Pancreas (tissue), 10 donors: Measurements from ENCODE around the gene CCDC180. TPM values are rescaled to one million over a fixed set of nuclear protein-coding genes. Genes with fewer than 3 reads are reported as not detected.

Source experiments
- ATAC-seq, 4 donors: fragments of 200-7000 bp; cut with Tn5 transposase; one replicate each; pipeline versions ENCODE4 v1.8.0 to v1.9.1; 2020; ENCODE audit warnings: mild to moderate bottlenecking in 4 of 4, moderate library complexity in 4 of 4
- DNase-seq, 6 donors: peaks; one replicate each; pipeline ENCODE4 v3.0.0-alpha.2; 2020
- FAIRE-seq: peaks from 2 replicates; lab custom pipeline; 2012; peaks lifted over from hg19 to GRCh38; lab: Jason Lieb, UNC
- H3K27ac ChIP-seq, 4 donors: fragments of 200-600 bp; sonication (generic); 1 replicate in 3 of 4; 2 replicates in 1 of 4; pipeline versions ENCODE4 v1.5.0 to v1.8.0; 2020
- H3K27me3 ChIP-seq, 4 donors: fragments of 200-600 bp; one replicate each; pipeline ENCODE4 v1.8.0; 2021
- H3K36me3 ChIP-seq, 3 donors: fragments of 200-600 bp; sonication (generic) in 1 of 3; one replicate each; pipeline versions ENCODE4 v1.5.0 to v1.8.0; 2020 to 2021
- H3K4me1 ChIP-seq, 3 donors: fragments of 200-600 bp; one replicate each; pipeline ENCODE4 v1.8.0; 2021
- H3K4me3 ChIP-seq, 4 donors: fragments of 200-600 bp; sonication (generic) in 2 of 4; one replicate each; pipeline versions ENCODE4 v1.5.0 to v1.8.0; 2020 to 2021
- H3K9me3 ChIP-seq, 4 donors: fragments of 200-600 bp; one replicate each; pipeline ENCODE4 v1.8.0; 2021
- WGBS, 2 donors: extraction: QIAGEN DNeasy Blood & Tissue Kit; methylation state at CpG; one replicate each; pipeline ENCODE4 v1.1.7; 2013; 5-methylcytosine and 5-hydroxymethylcytosine counted together
- intact Hi-C, 3 donors: fragments of 100-400 bp; cut with DNase I; formaldehyde crosslinking; loops; one replicate each; pipeline versions ENCODE4 v1.11.1 to v1.14.2; 2022
- polyA plus RNA-seq, 2 donors: library from polyadenylated mRNA; stranded (reverse); fragments of 200-250 nt; gene quantifications; one replicate each; pipeline ENCODE4 v1.2.3, GENCODE V29; 2013
- total RNA-seq, 6 donors: library from RNA; stranded (reverse); fragmentation: NEBNext Ultra II Directional in 4 of 6; extraction: Animal tissue kit (Norgen Biotek cat#: 25700) in 4 of 6; gene quantifications; one replicate each; pipeline versions ENCODE4 v1.2.1 to v1.2.4, GENCODE V29; 2021 to 2023
- TF ChIP-seq, protein P1 (sequence below), 4 donors: fragments of 200-600 bp; sonication (generic) in 3 of 4; IDR thresholded peaks; one replicate each; pipeline versions ENCODE4 v1.5.0 to v1.8.0; 2021; ENCODE audit warnings: antibody characterized with exemption in 4 of 4
- donor health status: healthy with polysubstance abuse.
- donor health status: DM: no; HTN: no; CAD: no; lungs with moderate emphysema.
- donor health status: DM: no; HTN: no; CAD: no.
- donor health status: control.
- donor health status: control.
- donor health status: Bipolar disorder and iron deficiency.
- donor health status: DM: yes; HTN: yes; CAD: no.
- donor health status: DM: no; HTN: no; CAD: no.
- donor health status: DM: no; HTN: no; CAD: no.
- donor health status: DM: yes; HTN: yes; CAD: no.

The CCDC180 gene
- total and polyA plus RNA-seq, 8 donors: 2.0 to 7.2 (median 3.7) TPM

DNA sequence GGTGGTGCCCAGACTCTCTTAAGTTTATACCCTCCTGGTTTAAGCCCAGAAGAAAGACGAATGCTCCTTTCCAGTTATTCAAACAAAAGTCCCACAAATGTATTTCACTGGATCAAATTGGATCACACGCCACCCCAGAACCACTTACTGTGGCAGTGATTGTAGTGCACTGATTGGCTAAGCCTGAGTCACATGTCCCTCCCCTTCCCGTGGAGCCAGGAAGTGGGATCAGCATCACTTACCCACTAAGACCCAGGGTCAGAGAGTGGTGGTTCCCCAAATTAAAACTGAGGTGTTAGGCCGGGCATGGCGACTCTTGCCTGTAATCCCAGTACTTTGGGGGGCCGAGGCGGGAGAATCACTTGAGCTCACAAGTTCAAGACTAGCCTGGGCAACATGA is 29.5 kb upstream of the CCDC180 start:
- Histone ChIP-seq H3K36me3 (peaks cover 0 to 37% (median 0%) of the 10 kb centered on the region in 3 donors), H3K4me1 (no peaks in the 10 kb centered on the region), H3K4me3 (no peak overlapping the region), H3K9me3 (no peaks in the 10 kb centered on the region), H3K27me3 (no peaks in the 10 kb centered on the region), H3K27ac (no peak overlapping the region)
- ATAC-seq (no peak), DNase-seq (no peak), FAIRE-seq (no peak)
- WGBS, 2 donors: 96 to 97% methylated on average over 7 of the region's 7 CpGs
- intact Hi-C loops: no loop called here
- TF ChIP-seq, protein P1, sequence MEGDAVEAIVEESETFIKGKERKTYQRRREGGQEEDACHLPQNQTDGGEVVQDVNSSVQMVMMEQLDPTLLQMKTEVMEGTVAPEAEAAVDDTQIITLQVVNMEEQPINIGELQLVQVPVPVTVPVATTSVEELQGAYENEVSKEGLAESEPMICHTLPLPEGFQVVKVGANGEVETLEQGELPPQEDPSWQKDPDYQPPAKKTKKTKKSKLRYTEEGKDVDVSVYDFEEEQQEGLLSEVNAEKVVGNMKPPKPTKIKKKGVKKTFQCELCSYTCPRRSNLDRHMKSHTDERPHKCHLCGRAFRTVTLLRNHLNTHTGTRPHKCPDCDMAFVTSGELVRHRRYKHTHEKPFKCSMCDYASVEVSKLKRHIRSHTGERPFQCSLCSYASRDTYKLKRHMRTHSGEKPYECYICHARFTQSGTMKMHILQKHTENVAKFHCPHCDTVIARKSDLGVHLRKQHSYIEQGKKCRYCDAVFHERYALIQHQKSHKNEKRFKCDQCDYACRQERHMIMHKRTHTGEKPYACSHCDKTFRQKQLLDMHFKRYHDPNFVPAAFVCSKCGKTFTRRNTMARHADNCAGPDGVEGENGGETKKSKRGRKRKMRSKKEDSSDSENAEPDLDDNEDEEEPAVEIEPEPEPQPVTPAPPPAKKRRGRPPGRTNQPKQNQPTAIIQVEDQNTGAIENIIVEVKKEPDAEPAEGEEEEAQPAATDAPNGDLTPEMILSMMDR (IDR thresholded peaks at IDR 0.05): no peak

DNA sequence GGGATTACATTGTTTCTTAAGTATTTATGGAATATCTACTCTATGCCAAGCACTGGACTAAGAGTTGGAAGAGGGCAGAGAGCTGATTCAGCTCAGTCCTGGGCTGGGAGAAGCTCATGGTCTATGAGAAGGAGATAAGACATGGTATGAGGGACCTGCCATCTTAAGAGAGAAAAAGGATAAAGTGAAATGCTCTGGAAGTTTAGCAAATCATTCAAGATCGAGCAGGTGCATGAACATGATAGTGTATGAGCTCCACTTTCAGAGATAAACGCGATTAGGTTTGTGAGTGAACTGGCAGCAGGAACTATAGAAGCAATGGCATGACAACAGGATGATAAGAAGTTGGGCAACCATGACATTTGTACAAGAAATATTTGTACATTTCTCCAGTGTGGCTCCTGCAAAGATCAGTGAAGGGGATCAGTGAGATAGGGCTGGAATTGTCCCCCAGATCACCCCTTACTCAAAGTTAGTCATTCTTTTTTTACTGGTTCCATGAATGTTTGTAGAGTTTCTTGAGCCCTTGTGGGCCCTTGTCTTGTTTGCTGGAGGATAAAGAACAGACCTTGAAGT is 26.6 kb upstream of the CCDC180 start:
- WGBS, 2 donors: 91 to 94% methylated on average over 3 of the region's 3 CpGs
- ATAC-seq (no peak), DNase-seq (no peak), FAIRE-seq (no peak)
- H3K4me3 ChIP-seq: no peak overlapping the region
- intact Hi-C loops: no loop called here
- H3K4me1 ChIP-seq: no peaks in the 10 kb centered on the region
- peaks cover 0 to 37% (median 0%) of the 10 kb centered on the region in 3 donors for H3K36me3 ChIP-seq
- TF ChIP-seq, protein P1 (IDR thresholded peaks at IDR 0.05): no peak
- H3K27ac ChIP-seq: no peak overlapping the region
- H3K9me3 ChIP-seq: no peaks in the 10 kb centered on the region
- no peaks in the 10 kb centered on the region for H3K27me3 ChIP-seq

DNA sequence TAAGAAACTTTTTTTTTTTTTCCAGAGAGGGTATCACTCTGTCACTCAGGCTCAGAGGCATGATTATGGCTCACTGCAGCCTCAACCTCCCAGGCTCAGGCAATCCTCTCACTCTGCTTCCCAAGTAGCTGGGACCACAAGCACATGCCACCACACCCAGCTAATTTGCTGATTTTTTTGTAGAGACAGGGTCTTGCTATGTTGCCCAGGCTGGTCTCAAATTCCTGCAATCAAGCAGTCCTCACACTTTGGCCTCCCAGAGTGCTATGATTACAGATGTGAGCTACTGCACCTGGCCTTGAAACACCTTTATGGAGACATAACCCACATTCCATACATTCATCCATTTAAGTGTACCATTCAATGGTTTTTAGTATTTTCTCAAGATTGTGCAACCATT is 23.7 kb upstream of the CCDC180 start:
- H3K27me3 ChIP-seq: no peaks in the 10 kb centered on the region
- no peak overlapping the region for H3K4me3 ChIP-seq
- H3K36me3 ChIP-seq: peaks cover 0 to 40% (median 5%) of the 10 kb centered on the region in 3 donors
- DNase-seq (no peak), ATAC-seq (no peak), FAIRE-seq (no peak)
- intact Hi-C loops: no loop called here
- H3K27ac ChIP-seq: no peak overlapping the region
- H3K4me1 ChIP-seq: no peaks in the 10 kb centered on the region
- H3K9me3 ChIP-seq: no peaks in the 10 kb centered on the region
- TF ChIP-seq, protein P1 (IDR thresholded peaks at IDR 0.05): no peak

DNA sequence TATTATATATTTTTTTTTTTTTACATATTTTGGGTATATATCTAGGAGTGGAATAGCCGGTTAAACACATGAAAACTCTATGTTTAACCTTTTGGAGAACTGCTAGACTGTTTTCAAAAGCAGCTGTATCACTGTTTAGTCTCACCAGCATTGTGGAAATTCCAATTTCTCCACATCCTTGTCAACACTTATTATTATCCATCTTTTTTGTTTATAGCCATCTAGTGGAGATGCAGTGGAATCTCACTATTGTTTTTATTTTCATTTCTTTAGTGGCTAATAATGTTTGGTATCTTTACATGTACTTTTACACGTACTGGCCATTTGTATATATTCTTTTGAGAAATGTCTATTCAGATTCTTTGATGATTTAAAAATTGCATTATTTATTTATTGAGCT is 22.7 kb upstream of the CCDC180 start:
- FAIRE-seq (no peak), ATAC-seq (no peak), DNase-seq (no peak)
- peaks cover 0 to 34% (median 6%) of the 10 kb centered on the region in 3 donors for H3K36me3 ChIP-seq
- H3K27me3 ChIP-seq: no peaks in the 10 kb centered on the region
- 96 to 97% methylated on average over 2 of the region's 2 CpGs for WGBS, 2 donors
- H3K9me3 ChIP-seq: no peaks in the 10 kb centered on the region
- no peaks in the 10 kb centered on the region for H3K4me1 ChIP-seq
- no peak overlapping the region for H3K27ac ChIP-seq
- intact Hi-C loops: no loop called here
- no peak overlapping the region for H3K4me3 ChIP-seq
- TF ChIP-seq, protein P1 (IDR thresholded peaks at IDR 0.05): no peak

DNA sequence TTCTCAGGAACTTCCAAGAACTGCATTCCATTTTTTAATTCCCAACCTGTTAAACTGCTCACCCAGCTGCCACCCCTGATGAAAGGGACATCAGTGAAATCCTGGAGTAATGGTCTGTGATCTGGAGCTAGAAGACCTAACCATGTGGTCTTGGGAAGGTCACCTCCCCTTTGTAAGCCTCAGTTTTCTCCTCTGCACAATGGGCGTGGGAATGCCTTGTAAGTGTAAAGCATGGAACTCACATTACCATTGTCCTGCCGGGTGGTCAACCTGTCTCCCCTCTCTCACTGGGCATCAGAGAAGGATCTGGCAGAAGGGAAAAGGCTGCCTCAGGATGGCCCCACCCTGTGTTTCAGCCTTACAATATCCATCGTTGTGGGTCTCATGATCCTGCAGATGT is 15.3 kb upstream of the CCDC180 start:
- no peaks in the 10 kb centered on the region for H3K9me3 ChIP-seq
- no peak for ATAC-seq
- TF ChIP-seq, protein P1 (IDR thresholded peaks at IDR 0.05): no peak
- no peak for FAIRE-seq
- intact Hi-C loops: no loop called here
- H3K27ac ChIP-seq: no peak overlapping the region
- 89 to 96% methylated on average over 3 of the region's 3 CpGs for WGBS, 2 donors
- DNase-seq: no peak
- H3K36me3 ChIP-seq: peaks cover 0 to 48% (median 10%) of the 10 kb centered on the region in 3 donors
- H3K4me3 ChIP-seq: no peak overlapping the region
- H3K4me1 ChIP-seq: no peaks in the 10 kb centered on the region
- H3K27me3 ChIP-seq: no peaks in the 10 kb centered on the region
